HG03025 (cell line): ENCODE data around the gene UGT1A5.
"Not testable (repeated sequence)": the region's sequence is repeated elsewhere in the genome, so short reads cannot be mapped to it uniquely, and the experiment has no call there.

ENCODE experiments used
- ATAC-seq: cut with Tn5 transposase; IDR thresholded peaks from one replicate; pipeline ENCODE4 v1.9.1; 2021; ENCODE audit warnings: mild to moderate bottlenecking, moderate library complexity; ENCODE audit not compliant: unreplicated experiment, low FRiP score

The UGT1A5 gene

GRCh38 chr2:233745073-233745755, 32.5 kb downstream of the UGT1A5 start:
- no peak for ATAC-seq

- not testable (repeated sequence) for ATAC-seq
Measured at GRCh38 chr2:233745838-233746237, 33.1 kb downstream of the UGT1A5 start.

GRCh38 chr2:233746475-233747282, 34.0 kb downstream of the UGT1A5 start:
- no peak for ATAC-seq

- no peak for ATAC-seq
Measured at GRCh38 chr2:233747283-233747544, 34.5 kb downstream of the UGT1A5 start.

GRCh38 chr2:233750689-233751088, 38.0 kb downstream of the UGT1A5 start:
- ATAC-seq, result not testable (repeated sequence)

- ATAC-seq, result not testable (repeated sequence)
Measured at GRCh38 chr2:233751212-233752009, 38.7 kb downstream of the UGT1A5 start.

- no peak for ATAC-seq
Measured at GRCh38 chr2:233754872-233755611, 42.3 kb downstream of the UGT1A5 start.

GRCh38 chr2:233756429-233757081, 43.8 kb downstream of the UGT1A5 start:
- no peak for ATAC-seq

- no peak for ATAC-seq
Measured at GRCh38 chr2:233758141-233758540, 45.4 kb downstream of the UGT1A5 start.

GRCh38 chr2:233758849-233759248, 46.1 kb downstream of the UGT1A5 start:
- no peak for ATAC-seq

GRCh38 chr2:233760043-233760442, 47.3 kb downstream of the UGT1A5 start, which contains the start of gene UGT1A1:
Gene UGT1A1, plus strand, starts transcription at chr2:233760270. Its CDS starts 18 bp downstream, at chr2:233760288.
- ATAC-seq, result no peak

GRCh38 chr2:233761040-233761769, 48.5 kb downstream of the UGT1A5 start:
- no peak for ATAC-seq

- no peak for ATAC-seq
Measured at GRCh38 chr2:233764264-233764663, 51.6 kb downstream of the UGT1A5 start.

- no peak for ATAC-seq
Measured at GRCh38 chr2:233764761-233765160, 52.1 kb downstream of the UGT1A5 start.

GRCh38 chr2:233766416-233766815, 53.7 kb downstream of the UGT1A5 start:
- no peak for ATAC-seq

GRCh38 chr2:233768076-233768475, 55.4 kb downstream of the UGT1A5 start:
- no peak for ATAC-seq

- no peak for ATAC-seq
Measured at GRCh38 chr2:233769260-233769659, 56.6 kb downstream of the UGT1A5 start.

- ATAC-seq, result no peak
Measured at GRCh38 chr2:233772153-233772552, 59.4 kb downstream of the UGT1A5 start.

- no peak for ATAC-seq
Measured at GRCh38 chr2:233772583-233772982, 59.9 kb downstream of the UGT1A5 start.
